Epithelial cell of esophagus (primary cell): ENCODE data around the gene THAP9.
"Not testable (repeated sequence)": the region's sequence is repeated elsewhere in the genome, so short reads cannot be mapped to it uniquely, and the experiment has no call there.

ENCODE experiments used
- DNase-seq: peaks from one replicate; pipeline ENCODE4 v3.0.0; 2010; ENCODE audit warnings: low read depth
- H3K4me3 ChIP-seq: 2 replicates; pipeline ENCODE4 v1.5.1; 2011; ENCODE audit warnings: mild to moderate bottlenecking, low read length, control low read depth
- CTCF ChIP-seq: IDR thresholded peaks from 2 replicates; pipeline ENCODE4 v1.5.1; 2011; ENCODE audit warnings: low read depth, mild to moderate bottlenecking, low read length, control low read depth, inconsistent platforms; ENCODE audit not compliant: insufficient read depth; ENCODE audit errors: missing control alignments

The THAP9 gene

GRCh38 chr4:82909326-82909725 lies 8.8 kb downstream of the THAP9 start:
- no peak for TF ChIP-seq CTCF
- no peak overlapping the region for H3K4me3 ChIP-seq
- DNase-seq = no peak

- DNase-seq = no peak
- no peak for TF ChIP-seq CTCF
Measured at GRCh38 chr4:82913305-82913704, 12.8 kb downstream of the THAP9 start.

GRCh38 chr4:82913968-82914367 lies 13.4 kb downstream of the THAP9 start:
- not testable (repeated sequence) for DNase-seq

More at GRCh38 chr4:82913305-82913704, 12.8 kb downstream of the THAP9 start:
- H3K4me3 ChIP-seq = no peak overlapping the region

GRCh38 chr4:82918091-82918490 lies 17.6 kb downstream of the THAP9 start:
- no peak for DNase-seq
- H3K4me3 ChIP-seq = no peak overlapping the region
- TF ChIP-seq CTCF = no peak

More at GRCh38 chr4:82913968-82914367, 13.4 kb downstream of the THAP9 start:
- H3K4me3 ChIP-seq = not testable (repeated sequence)

GRCh38 chr4:82919386-82919785 lies 18.9 kb downstream of the THAP9 start:
- DNase-seq = no peak
- no peak overlapping the region for H3K4me3 ChIP-seq
- TF ChIP-seq CTCF = no peak

- H3K4me3 ChIP-seq = no peak overlapping the region
- DNase-seq = no peak
- no peak for TF ChIP-seq CTCF
Measured at GRCh38 chr4:82921795-82922194, 21.3 kb downstream of the THAP9 start.

GRCh38 chr4:82930848-82931755 lies 30.6 kb downstream of the THAP9 start:
- no peak for TF ChIP-seq CTCF
- H3K4me3 ChIP-seq = no peak overlapping the region
- no peak for DNase-seq
